SK-N-MC (cell line): Measurements from ENCODE around the gene FSCN2.

Source experiments
- DNase-seq: peaks from one replicate; pipeline ENCODE4 v3.0.0-alpha.2; 2011; ENCODE audit warnings: low read depth, low spot score
- H3K27ac ChIP-seq: fragments of 200-600 bp; sonication (generic); 2 replicates; pipeline ENCODE4 v1.5.1; 2016; ENCODE audit warnings: mixed run types
- H3K36me3 ChIP-seq: fragments of 200-600 bp; sonication (generic); 2 replicates; pipeline ENCODE4 v1.6.1; 2017; ENCODE audit warnings: antibody characterized with exemption, low read length, mixed read lengths; ENCODE audit not compliant: insufficient read depth
- H3K4me3 ChIP-seq: fragments of 200-600 bp; sonication (generic); 2 replicates; pipeline ENCODE4 v1.5.1; 2016
- H3K9ac ChIP-seq: fragments of 200-600 bp; sonication (generic); 2 replicates; pipeline ENCODE4 v1.8.0; 2017; ENCODE audit warnings: mixed run types, mixed read lengths; ENCODE audit not compliant: insufficient read length
- H3K9me3 ChIP-seq: fragments of 200-600 bp; sonication (generic); 2 replicates; pipeline ENCODE4 v1.6.1; 2017; ENCODE audit warnings: low read depth, mild to moderate bottlenecking, antibody characterized with exemption, low read length, moderate library complexity, mixed read lengths
- EZH2 ChIP-seq: fragments of 200-600 bp; sonication (generic); IDR thresholded peaks from one replicate; pipeline ENCODE4 v1.6.1; 2017; ENCODE audit warnings: antibody characterized with exemption
- FOXP2 ChIP-seq: optimal IDR thresholded peaks from 2 replicates; pipeline ENCODE3; 2011; ENCODE audit warnings: mild to moderate bottlenecking, moderate library complexity; ENCODE audit not compliant: insufficient read depth; ENCODE audit errors: extremely low read length, control extremely low read depth
- POLR2AphosphoS5 ChIP-seq: IDR thresholded peaks from 2 replicates; pipeline ENCODE4 v1.6.1; 2012; ENCODE audit warnings: mild to moderate bottlenecking, low read depth, low read length, borderline replicate concordance

FSCN2 gene

GRCh38 chr17:81527591-81528383 is at the start of gene FSCN2:
TSS of gene FSCN2 (plus strand) at chr17:81528377. CDS start at chr17:81528532, 155 bp downstream.
- Histone ChIP-seq H3K9me3 (no peaks in the 10 kb centered on the region), H3K9ac (no peak within 1 kb of the TSS), H3K36me3 (no peaks in the 10 kb centered on the region), H3K4me3 (no peak within 1 kb of the TSS), H3K27ac (no peak within 1 kb of the TSS)
- TF ChIP-seq POLR2AphosphoS5 (no peak), FOXP2 (no peak), EZH2 (no peak)
- no peak for DNase-seq

- no peaks in the 10 kb centered on the region for H3K36me3 ChIP-seq
- no peak overlapping the region for H3K9ac ChIP-seq
- DNase-seq = no peak
- no peak overlapping the region for H3K4me3 ChIP-seq
- peak overlapping the region; percentile 35; the same call in 1 of the 2 replicates for H3K27ac ChIP-seq
- H3K9me3 ChIP-seq = no peaks in the 10 kb centered on the region
- TF ChIP-seq FOXP2 (no peak), EZH2 (no peak), POLR2AphosphoS5 (no peak)
These were observed 48.8 kb upstream of the FSCN2 start for GRCh38 chr17:81479175-81480071.

GRCh38 chr17:81480140-81481072 is 47.8 kb upstream of the FSCN2 start:
- Histone ChIP-seq H3K27ac (peak overlapping the region; percentile 67; the same call in 1 of the 2 replicates), H3K9me3 (no peaks in the 10 kb centered on the region), H3K9ac (peak overlapping the region; percentile 34), H3K36me3 (no peaks in the 10 kb centered on the region), H3K4me3 (peak overlapping the region; percentile 83)
- DNase-seq = no peak
- TF ChIP-seq EZH2 = no peak
- no peak; the same call in 1 of the 2 replicates for TF ChIP-seq POLR2AphosphoS5
- TF ChIP-seq FOXP2 = no peak

- peak overlapping the region; percentile 79 for H3K27ac ChIP-seq
- peak overlapping the region; percentile 83 for H3K4me3 ChIP-seq
- TF ChIP-seq FOXP2 = no peak
- TF ChIP-seq POLR2AphosphoS5 = peak; percentile 53
- TF ChIP-seq EZH2 = no peak
These were observed 46.9 kb upstream of the FSCN2 start for GRCh38 chr17:81481073-81481799.

GRCh38 chr17:81481815-81482505 is 46.2 kb upstream of the FSCN2 start:
- H3K36me3 ChIP-seq = no peaks in the 10 kb centered on the region
- TF ChIP-seq POLR2AphosphoS5 (no peak; the same call in none of the 2 replicates), EZH2 (no peak), FOXP2 (no peak)
- peak overlapping the region; percentile 79 for H3K27ac ChIP-seq
- DNase-seq = no peak
- H3K9ac ChIP-seq = peak overlapping the region; percentile 52
- H3K9me3 ChIP-seq = no peaks in the 10 kb centered on the region
- peak overlapping the region; percentile 83 for H3K4me3 ChIP-seq

More at GRCh38 chr17:81481073-81481799, 46.9 kb upstream of the FSCN2 start:
- H3K9ac ChIP-seq = peak overlapping the region; percentile 52
- H3K36me3 ChIP-seq = no peaks in the 10 kb centered on the region
- H3K9me3 ChIP-seq = no peaks in the 10 kb centered on the region
- DNase-seq = no peak

GRCh38 chr17:81482673-81483072 is 45.5 kb upstream of the FSCN2 start:
- no peak for DNase-seq
- H3K9ac ChIP-seq = no peak overlapping the region
- peak overlapping the region; percentile 79 for H3K27ac ChIP-seq
- no peaks in the 10 kb centered on the region for H3K9me3 ChIP-seq
- TF ChIP-seq FOXP2 (no peak), EZH2 (no peak), POLR2AphosphoS5 (no peak)
- no peaks in the 10 kb centered on the region for H3K36me3 ChIP-seq
- H3K4me3 ChIP-seq = peak overlapping the region; percentile 69
